T-helper 17 cell (primary cell): ENCODE data around the gene C1QTNF12. TPM values are rescaled to one million over a fixed set of nuclear protein-coding genes. Genes with fewer than 3 reads are reported as not detected.

Source experiments
- ATAC-seq: fragments of 150-1000 bp; cut with Tn5 transposase; 2 replicates; pipeline ENCODE4 v1.10.0; 2021; ENCODE audit warnings: mild to moderate bottlenecking, moderate library complexity
- DNase-seq, 3 donors: peaks; one replicate each; pipeline versions ENCODE4 v3.0.0 to v3.0.0-alpha.2; 2020 to 2021
- H3K9me3 ChIP-seq: one replicate; pipeline ENCODE4 v1.7.0; 2013; ENCODE audit warnings: low read length, mild to moderate bottlenecking; ENCODE audit not compliant: control insufficient read depth, poor library complexity, severe bottlenecking
- H3K27ac Mint-ChIP-seq: one replicate; pipeline ENCODE4 v1.8.0; 2022; ENCODE audit warnings: mild to moderate bottlenecking, moderate library complexity, mixed read lengths
- H3K27me3 Mint-ChIP-seq: one replicate; pipeline ENCODE4 v1.8.0; 2022; ENCODE audit warnings: mixed read lengths
- H3K36me3 Mint-ChIP-seq: one replicate; pipeline ENCODE4 v1.8.0; 2022; ENCODE audit warnings: low read depth, mixed read lengths
- H3K4me1 Mint-ChIP-seq: one replicate; pipeline ENCODE4 v1.8.0; 2022; ENCODE audit warnings: mild to moderate bottlenecking, mixed read lengths
- H3K4me3 Mint-ChIP-seq: one replicate; pipeline ENCODE4 v1.8.0; 2022; ENCODE audit warnings: mild to moderate bottlenecking, moderate library complexity, mixed read lengths
- total RNA-seq, 4 donors: library from RNA in 2 of 4; stranded (reverse) in 2 of 4; gene quantifications; one replicate each; pipeline ENCODE4 v1.2.3 and lab custom pipeline; 2022 to 2026

Gene C1QTNF12
- total RNA-seq, 2 donors from 2014 or later, result 0.91 to 2.0 TPM

- no peak for DNase-seq
- no peak overlapping the region for H3K27ac Mint-ChIP-seq
- peaks cover 6% of the 10 kb centered on the region for H3K4me1 Mint-ChIP-seq
- H3K36me3 Mint-ChIP-seq, result no peaks in the 10 kb centered on the region
- no peak for ATAC-seq
- no peaks in the 10 kb centered on the region for H3K9me3 ChIP-seq
- H3K27me3 Mint-ChIP-seq, result no peaks in the 10 kb centered on the region
- no peak overlapping the region for H3K4me3 Mint-ChIP-seq
Measured at GRCh38 chr1:1286313-1287261, 40.1 kb upstream of the C1QTNF12 start.

- Mint-ChIP-seq H3K4me3 (no peak overlapping the region), H3K27ac (no peak overlapping the region), H3K27me3 (no peaks in the 10 kb centered on the region), H3K36me3 (no peaks in the 10 kb centered on the region), H3K4me1 (peaks cover 6% of the 10 kb centered on the region)
- ATAC-seq, result no peak
- DNase-seq, result no peak
- H3K9me3 ChIP-seq, result no peaks in the 10 kb centered on the region
Measured at GRCh38 chr1:1285611-1286311, 39.2 kb upstream of the C1QTNF12 start.

- DNase-seq, result no peak
- Mint-ChIP-seq H3K27ac (no peak overlapping the region), H3K27me3 (no peaks in the 10 kb centered on the region), H3K36me3 (no peaks in the 10 kb centered on the region), H3K4me3 (no peak overlapping the region), H3K4me1 (peaks cover 2% of the 10 kb centered on the region)
- no peak for ATAC-seq
- no peaks in the 10 kb centered on the region for H3K9me3 ChIP-seq
Measured at GRCh38 chr1:1285102-1285571, 38.6 kb upstream of the C1QTNF12 start.

DNA sequence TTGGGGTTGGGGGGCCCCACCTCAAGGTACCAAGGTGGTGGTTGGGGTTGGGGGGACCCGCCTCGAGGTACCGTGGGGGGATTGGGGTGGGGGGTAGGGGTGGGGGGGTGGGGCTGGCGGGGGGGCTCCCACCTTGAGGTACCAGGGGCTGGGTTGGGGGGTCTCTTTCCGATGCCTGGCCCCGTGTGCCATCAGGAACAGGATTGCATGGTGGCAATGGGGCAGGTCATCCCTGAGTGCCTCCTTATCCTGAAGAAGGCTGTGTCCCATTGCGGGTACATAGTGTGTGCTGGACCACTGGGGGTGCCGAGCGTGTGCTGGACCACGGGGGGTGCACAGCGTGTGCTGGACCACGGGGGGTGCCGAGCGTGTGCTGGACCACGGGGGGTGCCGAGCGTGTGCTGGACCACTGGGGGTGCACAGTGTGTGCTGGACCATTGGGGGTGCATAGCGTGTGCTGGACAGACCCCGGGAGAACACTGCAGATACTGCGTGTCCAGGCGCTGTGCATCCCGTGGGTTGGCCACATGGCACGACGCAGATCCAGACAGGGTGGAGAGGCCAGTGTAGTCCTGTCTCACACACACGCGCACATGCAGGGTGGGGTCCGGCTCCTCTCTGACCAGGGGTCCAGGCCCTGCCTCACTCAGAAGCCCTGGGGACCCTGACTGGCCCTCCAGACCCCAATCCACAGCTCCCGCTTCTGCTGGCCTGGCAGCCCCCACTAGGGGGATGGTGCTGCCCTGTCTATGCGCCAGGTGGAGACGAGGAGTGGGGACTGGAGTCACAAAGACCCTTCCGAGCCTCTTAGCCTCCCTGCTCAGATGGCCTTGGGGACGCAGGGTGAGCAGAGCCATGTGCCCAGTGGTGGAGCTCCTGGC lies 37.9 kb upstream of the C1QTNF12 start:
- ATAC-seq, result no peak
- Mint-ChIP-seq H3K27me3 (no peaks in the 10 kb centered on the region), H3K36me3 (no peaks in the 10 kb centered on the region), H3K27ac (no peak overlapping the region), H3K4me3 (no peak overlapping the region), H3K4me1 (no peaks in the 10 kb centered on the region)
- H3K9me3 ChIP-seq, result no peaks in the 10 kb centered on the region
- DNase-seq, result no peak

DNA sequence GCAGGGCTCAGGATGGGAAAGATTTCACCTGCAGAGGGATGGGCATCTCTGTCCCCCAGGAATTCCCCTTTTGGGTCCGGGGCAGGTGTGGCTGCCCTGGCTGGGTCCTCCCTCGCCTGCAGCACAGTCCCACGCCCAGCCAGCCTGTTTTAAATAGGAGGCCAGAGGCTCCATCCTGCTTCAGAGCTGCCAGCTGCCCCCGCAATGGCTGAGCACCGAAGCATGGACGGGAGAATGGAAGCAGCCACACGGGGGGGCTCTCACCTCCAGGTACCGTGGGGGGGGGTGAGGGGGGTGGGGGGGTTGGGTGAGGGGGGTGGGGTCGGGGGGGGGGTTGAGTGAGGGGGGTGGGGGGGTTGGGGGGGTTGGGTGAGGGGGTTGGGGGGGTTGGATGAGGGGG lies 37.3 kb upstream of the C1QTNF12 start:
- no peak for DNase-seq
- ATAC-seq, result no peak
- no peak overlapping the region for H3K4me3 Mint-ChIP-seq
- H3K36me3 Mint-ChIP-seq, result no peaks in the 10 kb centered on the region
- no peaks in the 10 kb centered on the region for H3K4me1 Mint-ChIP-seq
- H3K9me3 ChIP-seq, result no peaks in the 10 kb centered on the region
- H3K27ac Mint-ChIP-seq, result no peak overlapping the region
- no peaks in the 10 kb centered on the region for H3K27me3 Mint-ChIP-seq

DNA sequence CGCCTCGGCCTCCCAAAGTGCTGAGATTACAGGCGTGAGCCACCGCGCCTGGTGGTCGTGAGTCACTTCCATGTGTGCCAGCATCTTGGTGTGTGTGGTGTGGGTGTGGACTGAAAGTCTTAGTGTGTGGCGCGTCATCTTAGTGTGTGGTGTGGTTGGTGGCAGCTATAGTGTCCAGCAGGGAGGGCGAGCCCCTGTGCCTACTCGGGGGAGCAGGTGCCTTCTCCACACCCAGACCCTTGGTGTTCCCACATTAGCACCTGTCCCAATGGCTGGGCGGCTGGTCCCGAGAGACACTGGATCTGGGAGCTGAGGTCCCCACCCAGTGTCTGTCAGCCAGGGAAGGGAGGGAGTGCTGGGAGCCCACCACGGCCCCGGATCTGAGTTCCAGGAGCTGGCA lies 36.5 kb upstream of the C1QTNF12 start:
- no peak overlapping the region for H3K27ac Mint-ChIP-seq
- no peaks in the 10 kb centered on the region for H3K9me3 ChIP-seq
- no peak overlapping the region for H3K4me3 Mint-ChIP-seq
- DNase-seq, result no peak
- no peak for ATAC-seq
- no peaks in the 10 kb centered on the region for H3K27me3 Mint-ChIP-seq
- H3K36me3 Mint-ChIP-seq, result no peaks in the 10 kb centered on the region
- no peaks in the 10 kb centered on the region for H3K4me1 Mint-ChIP-seq

DNA sequence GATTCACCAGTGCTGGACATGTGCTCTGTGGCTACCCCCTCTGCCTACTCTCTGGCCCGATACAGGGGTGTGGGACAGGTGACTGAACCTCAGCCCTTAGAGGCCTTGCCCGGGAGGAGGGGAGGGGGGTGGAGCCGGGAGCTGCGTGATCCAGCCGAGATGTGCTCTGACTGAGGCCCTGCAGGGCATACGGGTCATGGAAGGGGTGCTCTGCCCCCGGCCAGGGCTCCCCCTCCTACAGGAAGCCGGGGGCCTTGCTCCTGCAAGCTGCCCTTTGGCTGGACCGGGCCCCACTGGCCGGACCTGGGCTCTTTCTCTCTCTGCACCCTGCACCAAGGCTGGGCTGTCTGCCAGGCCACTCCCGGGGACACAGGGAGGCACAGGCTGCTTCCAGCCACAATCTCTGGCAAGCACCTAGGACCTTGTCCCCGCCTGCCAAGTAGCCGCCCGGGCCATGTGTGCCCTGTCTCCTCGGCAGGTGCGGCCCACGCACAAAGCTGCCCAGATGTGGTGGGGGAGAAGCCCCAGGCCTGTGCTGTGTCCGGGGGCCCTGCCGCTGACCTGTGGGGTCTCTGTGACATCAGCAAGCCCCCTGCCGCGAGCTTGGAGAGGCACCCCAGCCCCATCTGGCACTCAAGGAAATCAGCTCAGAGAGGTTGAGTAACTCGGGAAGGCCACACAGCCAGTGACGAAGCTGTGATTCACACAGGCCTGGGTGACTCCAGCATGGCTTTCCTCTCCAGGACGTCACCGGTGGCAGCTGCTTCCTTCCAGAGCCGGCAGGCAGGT lies 35.2 kb upstream of the C1QTNF12 start:
- H3K36me3 Mint-ChIP-seq, result no peaks in the 10 kb centered on the region
- H3K4me1 Mint-ChIP-seq, result no peaks in the 10 kb centered on the region
- no peaks in the 10 kb centered on the region for H3K27me3 Mint-ChIP-seq
- no peaks in the 10 kb centered on the region for H3K9me3 ChIP-seq
- H3K4me3 Mint-ChIP-seq, result no peak overlapping the region
- H3K27ac Mint-ChIP-seq, result no peak overlapping the region
- no peak for ATAC-seq
- DNase-seq, result no peak

DNA sequence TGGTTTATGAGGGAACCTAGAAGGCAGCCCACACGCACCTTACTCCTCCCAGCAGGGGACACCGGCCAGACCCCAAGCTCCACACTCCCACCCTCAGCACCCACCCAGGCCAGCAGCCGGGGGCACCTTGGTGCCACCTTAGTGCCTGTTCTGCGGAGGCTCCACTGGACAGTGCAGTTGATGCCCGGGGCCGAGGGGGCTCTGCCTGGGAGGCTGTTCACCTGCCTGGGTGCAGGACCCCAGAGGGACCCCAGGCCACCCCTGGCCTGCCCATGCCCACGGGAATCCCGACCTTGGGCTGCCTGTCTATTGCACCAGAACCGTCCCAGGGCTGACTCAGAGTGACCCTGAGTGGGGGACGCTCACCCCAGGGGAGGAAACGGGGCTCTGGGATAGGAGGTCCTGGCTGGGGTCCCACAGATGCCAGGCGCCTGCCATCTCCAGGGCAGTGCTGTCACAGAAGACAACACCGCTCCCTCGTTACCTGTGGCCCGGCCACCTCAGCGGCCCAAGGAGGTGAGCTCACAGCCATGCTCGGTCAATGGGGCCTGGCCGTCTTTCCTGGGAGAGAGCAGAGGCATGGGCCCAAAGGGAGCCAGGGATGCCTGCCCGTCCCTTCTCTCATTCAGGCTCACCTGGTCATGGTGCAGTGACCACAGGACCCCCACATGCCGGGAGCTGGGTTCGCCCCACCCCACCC lies 34.4 kb upstream of the C1QTNF12 start:
- no peaks in the 10 kb centered on the region for H3K9me3 ChIP-seq
- no peaks in the 10 kb centered on the region for H3K4me1 Mint-ChIP-seq
- ATAC-seq (no peak), DNase-seq (no peak)
- H3K36me3 Mint-ChIP-seq, result no peaks in the 10 kb centered on the region
- H3K4me3 Mint-ChIP-seq, result no peak overlapping the region
- no peaks in the 10 kb centered on the region for H3K27me3 Mint-ChIP-seq
- no peak overlapping the region for H3K27ac Mint-ChIP-seq

- ATAC-seq (no peak), DNase-seq (no peak)
- H3K27ac Mint-ChIP-seq, result no peak overlapping the region
- no peak overlapping the region for H3K4me3 Mint-ChIP-seq
- H3K4me1 Mint-ChIP-seq, result peaks cover 5% of the 10 kb centered on the region
- H3K9me3 ChIP-seq, result no peaks in the 10 kb centered on the region
- no peaks in the 10 kb centered on the region for H3K27me3 Mint-ChIP-seq
- H3K36me3 Mint-ChIP-seq, result no peaks in the 10 kb centered on the region
Measured at GRCh38 chr1:1279028-1279427, 32.5 kb upstream of the C1QTNF12 start.

GRCh38 chr1:1278620-1279019 lies 32.1 kb upstream of the C1QTNF12 start:
- H3K4me3 Mint-ChIP-seq, result no peak overlapping the region
- H3K36me3 Mint-ChIP-seq, result no peaks in the 10 kb centered on the region
- no peaks in the 10 kb centered on the region for H3K27me3 Mint-ChIP-seq
- no peak overlapping the region for H3K27ac Mint-ChIP-seq
- peaks cover 5% of the 10 kb centered on the region for H3K4me1 Mint-ChIP-seq
- no peaks in the 10 kb centered on the region for H3K9me3 ChIP-seq
- DNase-seq (no peak), ATAC-seq (no peak)

GRCh38 chr1:1275836-1276235 lies 29.3 kb upstream of the C1QTNF12 start:
- no peaks in the 10 kb centered on the region for H3K36me3 Mint-ChIP-seq
- H3K4me3 Mint-ChIP-seq, result peak overlapping the region; percentile 55
- peaks cover 19% of the 10 kb centered on the region for H3K4me1 Mint-ChIP-seq
- no peaks in the 10 kb centered on the region for H3K9me3 ChIP-seq
- DNase-seq, result no peak
- no peak for ATAC-seq
- H3K27me3 Mint-ChIP-seq, result no peaks in the 10 kb centered on the region
- H3K27ac Mint-ChIP-seq, result no peak overlapping the region

DNA sequence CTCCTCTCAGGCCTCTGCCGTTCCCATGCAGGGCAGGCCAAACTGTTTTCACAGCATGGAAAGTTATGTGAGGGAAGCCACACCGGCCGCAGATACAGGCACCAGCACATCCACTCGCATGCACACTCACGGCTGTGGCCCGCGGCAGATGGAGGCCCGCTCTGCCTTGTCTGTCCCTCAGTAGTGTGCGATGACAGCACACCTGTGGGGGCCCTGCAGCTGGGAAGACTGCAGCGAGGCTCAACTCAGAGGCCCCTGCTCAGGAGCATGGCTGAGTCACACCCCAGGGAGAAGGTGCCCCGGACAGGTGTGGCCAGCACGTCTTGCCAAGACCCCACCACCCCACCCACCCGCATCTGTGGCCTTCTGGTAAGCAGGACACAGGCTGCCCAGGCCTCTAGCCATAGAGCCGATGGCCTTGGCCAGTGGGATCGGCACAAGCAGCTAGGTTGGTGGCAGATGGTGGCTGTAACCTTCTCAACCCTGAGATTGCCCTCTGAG lies 28.5 kb upstream of the C1QTNF12 start:
- no peaks in the 10 kb centered on the region for H3K27me3 Mint-ChIP-seq
- no peak overlapping the region for H3K27ac Mint-ChIP-seq

More for the DNA sequence above, 28.5 kb upstream of the C1QTNF12 start:
- no peak for ATAC-seq
- peaks cover 27% of the 10 kb centered on the region for H3K4me1 Mint-ChIP-seq
- no peaks in the 10 kb centered on the region for H3K9me3 ChIP-seq
- H3K36me3 Mint-ChIP-seq, result peaks cover 2% of the 10 kb centered on the region
- no peak for DNase-seq
- H3K4me3 Mint-ChIP-seq, result peak overlapping the region; percentile 76
